ENCODE measurements around the gene RAB12. TPM values are rescaled to one million over a fixed set of nuclear protein-coding genes. Genes with fewer than 3 reads are reported as not detected.

Gene RAB12
- total and polyA plus RNA-seq, 2 donors from 2014 or later = 37.7 to 46.7 TPM

DNA sequence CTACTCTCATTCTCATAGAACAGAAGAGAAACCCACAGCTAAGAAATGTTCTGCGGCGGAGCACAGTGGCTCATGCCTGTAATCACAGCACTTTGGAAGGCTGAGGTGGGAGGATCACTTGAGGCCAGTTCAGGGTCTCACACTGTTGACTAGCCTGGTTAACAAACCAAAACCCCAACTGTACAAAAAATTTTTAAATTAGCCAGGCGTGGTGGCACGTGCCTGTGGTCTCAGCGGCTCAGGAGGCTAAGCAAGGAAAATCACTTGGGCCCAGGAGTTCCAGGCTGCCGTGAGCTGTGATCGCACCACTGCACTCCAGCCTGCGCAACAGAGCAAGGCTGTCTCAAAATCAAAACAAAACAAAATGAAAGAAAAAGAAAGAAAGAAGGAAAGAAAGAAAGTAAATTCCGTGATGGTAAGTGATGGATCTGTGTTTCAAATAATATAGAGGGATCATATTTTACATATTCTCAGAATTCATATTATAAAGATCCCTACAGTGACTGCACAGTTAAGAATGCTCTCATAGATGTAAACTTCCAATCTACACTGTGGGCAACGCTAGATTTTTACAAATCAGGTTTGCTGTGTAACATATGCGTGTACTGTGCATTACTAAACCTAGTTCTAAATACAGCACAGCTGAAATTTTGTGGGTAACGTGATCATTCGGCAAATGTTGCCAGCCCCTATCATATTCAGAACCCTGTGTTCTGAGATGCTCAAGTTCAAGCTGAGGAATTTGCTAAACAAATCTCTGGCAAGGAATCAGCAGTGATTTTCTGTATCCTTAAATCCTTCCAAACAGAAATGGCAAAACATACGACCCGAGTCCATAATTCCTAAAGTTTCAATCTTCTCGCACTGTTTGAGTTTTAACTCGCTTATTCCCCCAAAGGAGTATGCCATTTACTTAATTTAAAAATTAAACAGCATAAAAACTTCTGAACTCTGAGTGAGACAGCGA lies 1.2 kb upstream of the RAB12 start:
- peak overlapping the region; percentile 48 to 65 (median 65) for H3K4me3 ChIP-seq (ENCODE audit: low read length in 3 of 3)
- peak in 4 of 5 donors; percentile 67 to 82 (median 76) for DNase-seq
- H3K36me3 ChIP-seq (ENCODE audit: control insufficient read depth in 2 of 3, insufficient read depth in 3 of 3, low read length in 3 of 3) = no peaks in the 10 kb centered on the region
- H3K9me3 ChIP-seq (ENCODE audit: control insufficient read depth in 2 of 3, insufficient read depth in 1 of 3, low read length in 3 of 3) = no peaks in the 10 kb centered on the region
- peak overlapping the region; percentile 15 to 76 (median 51) for H3K9ac ChIP-seq (ENCODE audit: low read length in 3 of 3)
- peaks cover 4 to 13% (median 6%) of the 10 kb centered on the region in 3 donors for H3K4me1 ChIP-seq (ENCODE audit: control insufficient read depth in 2 of 3, insufficient read depth in 2 of 3, low read depth in 1 of 3, low read length in 3 of 3)
- intact Hi-C loops (cut with DNase I) = no loop called here
- no peaks in the 10 kb centered on the region for H3K27me3 ChIP-seq (ENCODE audit: control insufficient read depth, insufficient read depth, low read length)
- TF ChIP-seq, protein P1, sequence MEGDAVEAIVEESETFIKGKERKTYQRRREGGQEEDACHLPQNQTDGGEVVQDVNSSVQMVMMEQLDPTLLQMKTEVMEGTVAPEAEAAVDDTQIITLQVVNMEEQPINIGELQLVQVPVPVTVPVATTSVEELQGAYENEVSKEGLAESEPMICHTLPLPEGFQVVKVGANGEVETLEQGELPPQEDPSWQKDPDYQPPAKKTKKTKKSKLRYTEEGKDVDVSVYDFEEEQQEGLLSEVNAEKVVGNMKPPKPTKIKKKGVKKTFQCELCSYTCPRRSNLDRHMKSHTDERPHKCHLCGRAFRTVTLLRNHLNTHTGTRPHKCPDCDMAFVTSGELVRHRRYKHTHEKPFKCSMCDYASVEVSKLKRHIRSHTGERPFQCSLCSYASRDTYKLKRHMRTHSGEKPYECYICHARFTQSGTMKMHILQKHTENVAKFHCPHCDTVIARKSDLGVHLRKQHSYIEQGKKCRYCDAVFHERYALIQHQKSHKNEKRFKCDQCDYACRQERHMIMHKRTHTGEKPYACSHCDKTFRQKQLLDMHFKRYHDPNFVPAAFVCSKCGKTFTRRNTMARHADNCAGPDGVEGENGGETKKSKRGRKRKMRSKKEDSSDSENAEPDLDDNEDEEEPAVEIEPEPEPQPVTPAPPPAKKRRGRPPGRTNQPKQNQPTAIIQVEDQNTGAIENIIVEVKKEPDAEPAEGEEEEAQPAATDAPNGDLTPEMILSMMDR (IDR thresholded peaks at IDR 0.05; ENCODE audit: borderline replicate concordance, extremely low read depth, insufficient read depth) = no peak
- no peak for FAIRE-seq
- peak overlapping the region; percentile 15 to 26 for H3K27ac ChIP-seq (ENCODE audit: low read depth in 2 of 2, low read length in 2 of 2)

DNA sequence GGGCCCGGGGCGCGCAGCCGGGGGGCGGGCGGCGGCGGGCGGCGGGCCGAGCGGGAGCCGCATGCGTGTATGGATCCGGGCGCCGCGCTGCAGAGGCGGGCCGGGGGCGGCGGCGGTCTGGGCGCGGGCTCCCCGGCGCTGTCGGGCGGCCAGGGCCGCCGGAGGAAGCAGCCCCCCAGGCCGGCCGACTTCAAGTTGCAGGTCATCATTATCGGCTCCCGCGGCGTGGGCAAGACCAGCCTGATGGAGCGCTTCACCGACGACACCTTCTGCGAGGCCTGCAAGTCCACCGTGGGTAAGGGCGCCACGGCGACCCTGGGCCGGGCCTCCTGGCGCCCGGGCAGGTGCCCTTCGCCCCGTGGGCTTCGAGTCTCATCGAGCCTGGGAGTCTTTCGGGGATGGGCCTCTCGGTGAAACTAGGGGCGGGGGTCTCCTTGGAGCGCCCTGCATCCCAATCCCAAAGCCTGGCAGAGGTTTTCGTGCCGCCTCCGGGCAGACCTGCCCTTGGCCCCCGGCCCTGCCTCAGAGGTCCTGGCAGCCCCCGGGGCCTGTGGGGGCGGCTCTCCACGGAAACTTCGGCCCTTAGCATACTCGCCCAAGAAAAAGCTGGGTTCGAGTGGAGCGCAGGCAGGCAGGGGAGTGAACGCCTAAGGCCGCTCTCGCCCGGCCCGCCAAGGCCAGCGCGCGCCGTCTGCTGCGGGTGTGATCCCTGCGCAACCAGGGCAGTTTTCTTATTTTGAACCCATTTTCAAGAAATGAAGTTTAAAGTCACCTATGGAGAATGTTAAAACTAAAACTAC lies 622 bp downstream of the RAB12 start:
- H3K27me3 ChIP-seq (ENCODE audit: control insufficient read depth, insufficient read depth, low read length) = no peaks in the 10 kb centered on the region
- H3K27ac ChIP-seq (ENCODE audit: low read depth in 2 of 2, low read length in 2 of 2) = peak overlapping the region; percentile 18 to 38
- FAIRE-seq (no peak), DNase-seq (peak; percentile 27 to 78 (median 40))
- TF ChIP-seq, protein P1 (IDR thresholded peaks at IDR 0.05; ENCODE audit: borderline replicate concordance, extremely low read depth, insufficient read depth) = no peak
- peaks cover 4 to 13% (median 6%) of the 10 kb centered on the region in 3 donors for H3K4me1 ChIP-seq (ENCODE audit: control insufficient read depth in 2 of 3, insufficient read depth in 2 of 3, low read depth in 1 of 3, low read length in 3 of 3)
- H3K9ac ChIP-seq (ENCODE audit: low read length in 3 of 3) = peak overlapping the region; percentile 9 to 75 (median 75)
- intact Hi-C loops (cut with DNase I) = no loop called here
- H3K9me3 ChIP-seq (ENCODE audit: control insufficient read depth in 2 of 3, insufficient read depth in 1 of 3, low read length in 3 of 3) = no peaks in the 10 kb centered on the region
- no peaks in the 10 kb centered on the region for H3K36me3 ChIP-seq (ENCODE audit: control insufficient read depth in 2 of 3, insufficient read depth in 3 of 3, low read length in 3 of 3)
- H3K4me3 ChIP-seq (ENCODE audit: low read length in 3 of 3) = peak overlapping the region; percentile 50 to 77 (median 69)

DNA sequence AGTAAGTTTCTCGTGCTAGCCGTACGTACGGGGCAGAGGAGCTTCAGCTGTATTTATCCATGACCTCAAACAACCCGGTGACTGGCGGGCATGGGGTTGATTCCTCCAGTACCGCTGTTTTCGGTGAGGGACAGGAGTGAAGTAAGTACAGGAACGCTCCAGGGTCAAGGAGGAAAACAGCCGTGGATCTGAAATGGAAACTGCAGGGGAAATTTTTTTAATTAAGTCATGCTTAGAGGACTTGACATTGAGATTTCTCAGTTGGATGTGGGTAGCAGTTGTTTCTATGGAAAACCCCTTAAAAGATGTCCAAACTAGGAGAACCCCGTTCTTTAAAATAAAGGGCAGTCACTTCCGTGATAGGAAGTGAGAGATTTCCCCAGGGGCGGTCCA lies 1.2 kb downstream of the RAB12 start:
- H3K9me3 ChIP-seq (ENCODE audit: control insufficient read depth in 2 of 3, insufficient read depth in 1 of 3, low read length in 3 of 3) = no peaks in the 10 kb centered on the region
- FAIRE-seq = no peak
- intact Hi-C loops (cut with DNase I) = no loop called here
- peak in 2 of 5 donors; percentile 29 to 33 for DNase-seq
- peaks cover 4 to 16% (median 8%) of the 10 kb centered on the region in 3 donors for H3K4me1 ChIP-seq (ENCODE audit: control insufficient read depth in 2 of 3, insufficient read depth in 2 of 3, low read depth in 1 of 3, low read length in 3 of 3)
- H3K9ac ChIP-seq (ENCODE audit: low read length in 3 of 3) = peak overlapping the region; percentile 9 to 75 (median 75)
- TF ChIP-seq, protein P1 (IDR thresholded peaks at IDR 0.05; ENCODE audit: borderline replicate concordance, extremely low read depth, insufficient read depth) = no peak
- H3K27ac ChIP-seq (ENCODE audit: low read depth in 2 of 2, low read length in 2 of 2) = no peak overlapping the region
- no peaks in the 10 kb centered on the region for H3K27me3 ChIP-seq (ENCODE audit: control insufficient read depth, insufficient read depth, low read length)
- H3K36me3 ChIP-seq (ENCODE audit: control insufficient read depth in 2 of 3, insufficient read depth in 3 of 3, low read length in 3 of 3) = no peaks in the 10 kb centered on the region
- peak overlapping the region; percentile 50 to 77 (median 69) for H3K4me3 ChIP-seq (ENCODE audit: low read length in 3 of 3)
